A673 (cell line): ENCODE measurements around the gene ANKRD34A.

Experiments
- CTCF ChIP-seq: fragments of 300-800, 200-600 bp; sonication (generic); conservative IDR thresholded peaks from 2 replicates; pipeline ENCODE4 v1.5.1; 2017; ENCODE audit warnings: low read depth, mild to moderate bottlenecking, antibody characterized with exemption, low read length, moderate library complexity, mixed read lengths
- EZH2 ChIP-seq: fragments of 200-600 bp; sonication (generic); IDR thresholded peaks from 2 replicates; pipeline ENCODE4 v1.6.1; 2017; ENCODE audit warnings: borderline replicate concordance, low read depth, mild to moderate bottlenecking, mixed read lengths, antibody characterized with exemption, low read length; ENCODE audit not compliant: poor library complexity, severe bottlenecking

- TF ChIP-seq CTCF (no peak), EZH2 (no peak)
Measured at GRCh38 chr1:145987926-145988325, 23.6 kb upstream of the ANKRD34A start.
